Stimulated activated CD4-positive, alpha-beta T cell treated with anti-CD3 and anti-CD28 coated beads, Interleukin-4, amount 100 ng/mL, for 48 hours (primary cell): ENCODE measurements around the gene NDUFB10.
A peak's percentile ranks its signal among the peaks of the same experiment; 100 is the strongest.
"Not testable (repeated sequence)": the region's sequence is repeated elsewhere in the genome, so short reads cannot be mapped to it uniquely, and the experiment has no call there.

Source experiments
- DNase-seq, 2 donors: peaks; one replicate each; pipeline ENCODE4 v3.0.0-alpha.2; 2020; ENCODE audit warnings: low read depth in 2 of 2

Gene NDUFB10

GRCh38 chr16:1959269-1960039 lies at the start of gene NDUFB10:
Gene NDUFB10 (plus strand): TSS chr16:1959538. CDS start chr16:1959625, 87 bp downstream.
- DNase-seq = peak; percentile 90 to 91

- DNase-seq = no peak
Observed at GRCh38 chr16:1909561-1910231, 49.6 kb upstream of the NDUFB10 start.

GRCh38 chr16:1911467-1912214 lies 47.7 kb upstream of the NDUFB10 start:
- DNase-seq = no peak

- no peak for DNase-seq
Observed at GRCh38 chr16:1912215-1912543, 47.2 kb upstream of the NDUFB10 start.

GRCh38 chr16:1913327-1914083 lies 45.8 kb upstream of the NDUFB10 start:
- no peak for DNase-seq

DNA sequence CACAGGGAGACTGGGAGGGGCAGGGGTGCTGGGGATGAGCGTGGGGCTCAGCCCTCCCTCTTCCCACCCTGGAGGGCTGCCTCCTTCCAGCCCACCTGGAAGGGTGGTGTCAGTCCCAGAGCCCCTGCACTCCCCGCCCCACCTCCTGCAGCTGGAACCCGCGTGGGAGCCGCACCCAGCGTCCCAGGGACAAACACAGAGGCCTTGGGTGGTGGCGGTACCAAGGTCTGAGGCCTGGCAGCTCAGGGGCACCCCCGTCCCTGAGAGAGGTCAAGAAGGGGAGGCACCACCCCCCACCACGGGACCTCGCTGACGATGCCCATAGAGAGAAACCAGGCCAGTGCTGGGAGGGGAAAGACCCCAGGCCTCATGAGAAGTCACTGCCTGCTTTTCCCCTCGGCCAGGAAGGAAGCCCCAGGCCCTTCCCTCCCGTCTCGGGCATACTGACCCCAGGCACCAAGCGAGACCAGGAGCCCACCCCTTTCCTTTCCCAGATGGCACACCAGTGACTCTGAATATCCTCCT lies 45.2 kb upstream of the NDUFB10 start:
- DNase-seq = no peak

DNA sequence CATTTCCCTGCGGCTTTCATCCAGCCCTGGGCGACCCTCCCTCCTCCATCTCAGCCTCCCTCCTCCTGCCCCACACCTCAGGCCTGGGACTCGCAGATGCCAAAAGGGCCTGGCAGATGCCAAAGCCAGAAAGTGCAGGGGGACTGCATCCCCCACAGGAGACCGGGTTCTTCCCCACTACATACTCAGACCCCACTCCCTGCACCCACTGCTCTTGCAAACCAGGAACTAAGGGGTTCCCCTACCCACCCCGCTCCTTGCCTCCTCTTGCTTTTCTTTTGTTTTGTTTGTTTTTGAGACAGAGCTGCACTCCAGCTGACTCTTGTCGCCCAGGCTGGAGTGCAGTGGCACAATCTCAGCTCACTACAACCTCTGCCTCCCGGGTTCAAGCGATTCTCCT lies 44.4 kb upstream of the NDUFB10 start:
- no peak for DNase-seq

DNA sequence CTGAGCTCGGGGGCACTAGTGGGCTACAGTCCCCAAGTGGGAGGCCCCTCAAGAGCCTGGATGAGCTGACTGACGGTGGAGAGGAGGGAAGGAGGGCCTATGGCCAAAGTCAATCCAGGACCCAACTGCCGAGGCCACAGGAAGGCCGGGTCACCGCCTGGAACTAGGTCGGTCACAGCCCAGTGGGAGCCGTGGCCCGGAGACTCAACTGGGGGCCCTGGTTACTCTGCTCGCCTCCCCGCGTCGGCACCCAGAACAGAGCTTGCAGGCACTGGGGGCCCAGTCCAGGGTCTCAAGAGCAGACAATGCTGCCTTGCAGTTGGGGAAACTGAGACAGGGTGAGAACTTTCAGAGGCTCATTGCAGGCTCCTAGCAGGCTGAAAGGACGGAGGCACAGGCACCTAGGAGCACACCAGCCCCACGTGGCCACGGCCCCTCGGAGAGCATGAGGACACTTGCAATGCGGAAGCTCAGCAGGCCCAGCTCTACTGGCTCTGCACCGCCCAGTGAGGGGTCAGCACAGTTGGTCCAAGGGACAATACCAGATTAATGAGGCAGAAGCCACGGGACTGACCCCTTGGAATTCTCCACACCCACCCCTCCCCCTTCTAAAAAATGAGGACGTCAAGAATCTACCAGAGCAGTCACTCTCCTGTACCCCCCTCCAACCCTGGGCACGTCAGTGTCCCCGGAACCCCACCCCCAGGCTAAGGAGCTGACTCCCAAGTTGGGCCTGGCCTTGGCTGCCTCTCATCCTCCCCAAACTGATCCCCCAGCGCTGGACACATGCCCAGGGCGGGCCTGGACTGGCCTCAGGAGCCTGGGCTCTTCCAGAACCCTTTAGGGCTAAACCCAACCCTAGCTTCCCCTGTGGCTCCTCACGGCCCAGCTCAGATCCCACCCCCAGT lies 43.4 kb upstream of the NDUFB10 start:
- no peak for DNase-seq

GRCh38 chr16:1916640-1916990 lies 42.7 kb upstream of the NDUFB10 start:
- no peak for DNase-seq

DNA sequence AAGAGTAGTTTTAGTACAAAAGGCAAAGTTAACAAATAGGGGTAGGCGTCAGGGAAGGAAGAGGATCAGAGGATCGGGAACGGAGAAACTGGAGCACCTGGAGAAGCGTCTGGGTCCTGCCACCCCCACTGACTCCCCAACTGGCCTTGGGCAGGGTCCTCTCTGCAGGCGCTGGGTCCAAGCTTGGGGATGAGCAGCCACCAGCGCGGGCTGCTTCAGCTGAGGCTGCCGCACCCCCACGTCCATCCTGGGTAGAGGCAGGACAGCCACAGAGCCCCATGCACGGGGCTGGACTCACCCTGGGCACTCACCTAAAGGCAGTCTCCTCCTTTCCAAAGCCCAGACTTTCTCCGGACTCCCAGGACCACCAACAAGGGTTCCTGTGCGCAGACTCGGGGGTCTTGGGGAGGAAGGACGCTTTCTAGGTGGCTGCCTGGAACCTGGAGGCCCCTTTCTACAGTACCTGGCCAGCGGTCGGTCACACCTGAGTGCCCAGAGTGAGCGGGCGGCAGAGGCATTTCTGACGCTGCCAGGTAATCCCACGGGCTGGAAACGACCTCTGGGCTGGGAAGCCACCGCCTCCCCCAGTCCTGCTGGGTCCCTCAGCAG lies 42.2 kb upstream of the NDUFB10 start:
- no peak for DNase-seq

DNA sequence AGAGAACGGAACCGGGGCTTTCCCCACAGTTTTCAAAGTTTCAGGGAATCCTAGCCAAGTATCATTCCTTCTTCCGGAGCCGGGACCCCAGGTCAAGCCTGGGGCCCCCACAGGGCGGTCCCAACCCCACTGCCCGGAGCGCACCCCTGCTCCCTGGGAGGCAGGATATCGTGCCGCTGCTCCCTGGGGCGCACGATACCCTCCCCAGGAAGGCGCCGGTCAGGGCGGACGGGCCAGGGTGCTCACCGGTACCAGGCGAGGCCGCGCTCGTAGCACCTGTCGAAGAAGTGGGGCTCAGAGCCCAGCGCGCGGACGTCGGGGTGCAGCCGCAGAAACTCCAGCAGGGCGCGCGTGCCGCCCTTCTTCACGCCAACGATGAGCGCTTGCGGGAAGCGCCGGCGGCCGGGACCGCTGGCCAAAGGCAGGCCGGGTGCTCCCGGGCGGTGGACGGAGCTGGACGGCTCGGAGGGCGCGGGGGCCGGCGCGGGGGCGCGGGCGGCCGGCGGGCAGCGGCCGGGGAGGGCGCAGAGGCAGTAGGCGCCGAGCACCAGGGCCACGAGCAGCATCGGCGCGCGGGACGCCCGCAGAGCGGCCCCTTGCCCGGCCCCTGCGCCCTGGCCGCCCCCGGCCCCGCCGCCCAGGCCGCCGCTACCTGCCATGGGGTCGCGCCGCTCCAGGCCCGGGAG lies 41.5 kb upstream of the NDUFB10 start:
- no peak for DNase-seq

DNA sequence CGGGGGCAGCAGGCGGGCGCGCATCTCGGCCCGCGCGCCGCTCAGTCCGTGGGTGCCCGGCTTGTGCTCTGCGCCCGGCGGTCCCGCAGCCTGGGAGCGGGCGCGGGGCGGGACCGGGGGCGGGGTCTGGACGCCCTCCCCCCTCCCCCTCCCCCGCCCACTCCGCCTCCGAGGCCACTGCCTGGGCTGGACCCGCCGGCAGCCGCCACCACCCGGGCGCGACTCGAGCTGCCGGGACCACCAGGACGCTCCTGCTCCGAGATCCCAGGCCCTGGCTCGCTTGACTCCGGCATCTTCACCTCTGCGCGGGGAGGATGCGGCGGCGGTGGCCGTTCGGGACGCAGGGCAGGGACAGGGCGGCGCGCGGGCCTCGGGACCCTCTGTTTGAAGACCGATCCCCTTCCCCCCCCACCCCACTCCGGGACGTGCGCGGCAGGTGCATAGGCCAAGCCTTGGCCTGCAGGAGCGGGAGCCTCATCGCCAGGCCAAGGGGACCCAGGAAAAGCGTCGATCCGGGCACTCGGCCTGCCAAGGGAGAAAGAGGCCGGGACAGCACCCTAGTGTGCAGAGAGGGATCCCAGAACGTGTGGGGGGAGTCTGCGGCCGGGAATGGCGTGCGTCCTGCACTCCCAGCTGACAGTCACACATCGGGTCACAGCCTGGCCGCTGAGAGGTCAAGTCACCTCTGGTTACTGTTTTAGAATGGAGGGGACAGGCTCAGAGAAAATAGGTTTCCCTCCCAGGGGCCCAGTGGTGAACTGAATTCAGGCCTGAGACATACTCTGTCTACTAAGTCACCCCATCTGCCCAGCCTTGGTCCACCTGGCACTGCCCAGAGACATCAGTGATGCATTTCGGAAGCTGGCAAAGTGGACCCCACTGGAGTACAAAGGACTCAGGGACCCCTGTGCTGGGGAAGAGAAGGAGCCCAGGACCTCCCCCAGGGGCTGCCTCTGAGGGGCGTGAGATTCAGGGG lies 40.7 kb upstream of the NDUFB10 start, which contains the start of gene HS3ST6:
HS3ST6 (minus strand) TSS at position 65 of the 976 bp plus-strand sequence. CDS start 92 bp downstream, outside the sequence.
- DNase-seq = no peak

- no peak for DNase-seq
Observed at GRCh38 chr16:1919327-1919998, 39.9 kb upstream of the NDUFB10 start.

DNA sequence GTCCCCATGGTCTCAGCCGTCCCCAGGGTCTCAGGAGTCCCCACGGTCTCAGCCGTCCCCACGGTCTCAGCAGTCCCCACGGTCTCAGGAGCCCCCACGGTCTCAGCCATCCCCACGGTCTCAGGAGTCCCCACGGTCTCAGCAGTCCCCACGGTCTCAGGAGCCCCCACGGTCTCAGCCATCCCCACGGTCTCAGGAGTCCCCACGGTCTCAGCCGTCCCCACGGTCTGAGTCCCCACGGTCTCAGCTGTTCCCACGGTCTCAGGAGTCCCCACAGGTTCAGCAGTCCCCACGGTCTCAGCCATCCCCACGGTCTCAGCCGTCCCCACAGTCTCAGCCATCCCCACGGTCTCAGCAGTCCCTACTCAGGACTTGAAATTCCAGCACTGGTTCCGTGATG lies 39.2 kb upstream of the NDUFB10 start:
- DNase-seq = not testable (repeated sequence)

GRCh38 chr16:1920727-1921171 lies 38.6 kb upstream of the NDUFB10 start:
- DNase-seq = peak in 1 of 2 donors; percentile 15

- DNase-seq = no peak
Observed at GRCh38 chr16:1922357-1922756, 37.0 kb upstream of the NDUFB10 start.

- DNase-seq = no peak
Observed at GRCh38 chr16:1923299-1924034, 35.9 kb upstream of the NDUFB10 start.
